GM19025 (cell line): Measurements from ENCODE around the gene ZSCAN30.

ENCODE experiments used
- ATAC-seq: cut with Tn5 transposase; IDR thresholded peaks from one replicate; pipeline ENCODE4 v1.9.1; 2021; ENCODE audit warnings: mild to moderate bottlenecking, low read depth, moderate library complexity; ENCODE audit not compliant: unreplicated experiment

ZSCAN30 gene

GRCh38 chr18:35283923-35284794, 5.9 kb downstream of the ZSCAN30 start:
- ATAC-seq: no peak

GRCh38 chr18:35282353-35282752, 7.7 kb downstream of the ZSCAN30 start:
- ATAC-seq: no peak

- ATAC-seq: no peak
Observed at GRCh38 chr18:35278969-35279368, 11.1 kb downstream of the ZSCAN30 start.

- no peak for ATAC-seq
Observed at GRCh38 chr18:35278085-35278484, 11.9 kb downstream of the ZSCAN30 start.

GRCh38 chr18:35277633-35278032, 12.4 kb downstream of the ZSCAN30 start:
- no peak for ATAC-seq

GRCh38 chr18:35276267-35276666, 13.8 kb downstream of the ZSCAN30 start:
- no peak for ATAC-seq

GRCh38 chr18:35271656-35272055, 18.4 kb downstream of the ZSCAN30 start:
- no peak for ATAC-seq

GRCh38 chr18:35268821-35269220, 21.2 kb downstream of the ZSCAN30 start:
- no peak for ATAC-seq

GRCh38 chr18:35267809-35268208, 22.2 kb downstream of the ZSCAN30 start:
- ATAC-seq: no peak

GRCh38 chr18:35267161-35267651, 22.8 kb downstream of the ZSCAN30 start:
- peak; percentile 88 for ATAC-seq

- no peak for ATAC-seq
Observed at GRCh38 chr18:35264409-35264808, 25.6 kb downstream of the ZSCAN30 start.

GRCh38 chr18:35256947-35257346, 33.1 kb downstream of the ZSCAN30 start:
- no peak for ATAC-seq

- no peak for ATAC-seq
Observed at GRCh38 chr18:35253655-35254287, 36.3 kb downstream of the ZSCAN30 start.

GRCh38 chr18:35252466-35252865, 37.6 kb downstream of the ZSCAN30 start:
- no peak for ATAC-seq

- no peak for ATAC-seq
Observed at GRCh38 chr18:35248429-35248828, 41.6 kb downstream of the ZSCAN30 start.

GRCh38 chr18:35247412-35248249, 42.4 kb downstream of the ZSCAN30 start:
- no peak for ATAC-seq

- no peak for ATAC-seq
Observed at GRCh38 chr18:35246831-35247230, 43.2 kb downstream of the ZSCAN30 start.

GRCh38 chr18:35245719-35246317, 44.2 kb downstream of the ZSCAN30 start:
- ATAC-seq: no peak

- no peak for ATAC-seq
Observed at GRCh38 chr18:35244671-35245070, 45.4 kb downstream of the ZSCAN30 start.

GRCh38 chr18:35242426-35242825, 47.6 kb downstream of the ZSCAN30 start:
- no peak for ATAC-seq

- no peak for ATAC-seq
Observed at GRCh38 chr18:35241448-35241804, 48.6 kb downstream of the ZSCAN30 start.
